ENCODE data around the gene DNAJB12. TPM values are rescaled to one million over a fixed set of nuclear protein-coding genes. Genes with fewer than 3 reads are reported as not detected.

Gene DNAJB12
- polyA plus RNA-seq, 1 donor (not counting 4 experiments of a cell fraction or from before 2014, with no cell fraction given), result 12.0 TPM

DNA sequence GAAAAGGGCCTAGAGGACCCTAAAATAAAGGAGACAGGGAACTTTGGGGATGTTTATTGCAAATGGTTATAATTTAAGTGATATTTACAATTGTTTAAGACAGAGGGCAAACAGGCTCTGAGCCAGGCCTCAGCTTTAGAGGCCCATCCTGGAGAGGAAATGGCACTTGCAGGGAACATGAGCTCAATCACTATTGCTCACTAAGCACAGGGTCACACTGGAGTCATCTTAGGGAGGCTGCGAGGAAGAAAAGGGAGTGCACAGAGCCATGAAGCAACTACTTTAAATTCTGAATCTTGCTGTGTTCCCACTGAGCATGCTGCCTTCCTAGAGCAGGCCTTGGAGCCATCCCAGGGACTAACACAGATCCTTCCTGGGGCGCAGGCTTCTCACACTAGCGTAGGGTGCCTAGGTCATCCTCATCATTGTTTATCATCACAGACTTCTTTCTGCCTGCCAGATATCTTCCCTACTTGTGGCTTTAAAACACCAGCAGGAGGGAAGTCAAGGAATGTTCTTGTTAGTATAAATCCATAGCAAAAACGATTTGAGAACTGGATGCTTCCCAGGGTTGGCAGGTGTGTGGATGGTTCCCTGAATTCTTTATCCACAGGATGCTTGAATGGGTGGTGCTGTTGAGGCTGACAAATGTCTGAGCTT is 12.7 kb upstream of the DNAJB12 start:
- Histone ChIP-seq H3K4me2 (ENCODE audit: control insufficient read depth, extremely low read depth, insufficient read depth, low read depth, low read length) (no peak overlapping the region), H3K36me3 (ENCODE audit: control insufficient read depth in 2 of 2, extremely low read depth in 1 of 2, insufficient read depth in 2 of 2, low read length in 2 of 2) (peaks cover 4 to 5% of the 10 kb centered on the region in 2 experiments), H4K20me1 (ENCODE audit: control insufficient read depth, extremely low read depth, insufficient read depth, low read length) (no peaks in the 10 kb centered on the region), H3K79me2 (ENCODE audit: control insufficient read depth, insufficient read depth, low read length) (no peaks in the 10 kb centered on the region), H3K27ac (ENCODE audit: control insufficient read depth, insufficient read depth, low read length) (no peak overlapping the region), H3K27me3 (ENCODE audit: control insufficient read depth, extremely low read depth, insufficient read depth, low read length) (no peaks in the 10 kb centered on the region), H3K9me1 (ENCODE audit: control insufficient read depth, extremely low read depth, insufficient read depth, low read length) (no peaks in the 10 kb centered on the region), H3K9ac (ENCODE audit: control insufficient read depth, extremely low read depth, insufficient read depth, low read length) (no peak overlapping the region), H3K4me3 (ENCODE audit: control insufficient read depth in 2 of 3, extremely low read depth in 1 of 3, insufficient read depth in 2 of 3, low read depth in 1 of 3, low read length in 3 of 3) (no peak overlapping the region), H3K9me3 (ENCODE audit: control insufficient read depth, low read depth, low read length) (no peaks in the 10 kb centered on the region), H3K4me1 (ENCODE audit: control insufficient read depth, extremely low read depth, insufficient read depth, low read length) (peaks cover 16% of the 10 kb centered on the region), H2AFZ (ENCODE audit: control insufficient read depth, low read length) (no peak overlapping the region)
- DNase-seq (ENCODE audit: low read depth, low spot score) (no peak), FAIRE-seq (no peak)
- dilution Hi-C loops (cut with MboI; ENCODE audit: extremely low pct_ligation_motif_present, low sequenced_read_pairs), result no loop called here
- TF ChIP-seq EZH2 (IDR thresholded peaks at IDR 0.05; ENCODE audit: low read length), result no peak
- TF ChIP-seq, protein P1, sequence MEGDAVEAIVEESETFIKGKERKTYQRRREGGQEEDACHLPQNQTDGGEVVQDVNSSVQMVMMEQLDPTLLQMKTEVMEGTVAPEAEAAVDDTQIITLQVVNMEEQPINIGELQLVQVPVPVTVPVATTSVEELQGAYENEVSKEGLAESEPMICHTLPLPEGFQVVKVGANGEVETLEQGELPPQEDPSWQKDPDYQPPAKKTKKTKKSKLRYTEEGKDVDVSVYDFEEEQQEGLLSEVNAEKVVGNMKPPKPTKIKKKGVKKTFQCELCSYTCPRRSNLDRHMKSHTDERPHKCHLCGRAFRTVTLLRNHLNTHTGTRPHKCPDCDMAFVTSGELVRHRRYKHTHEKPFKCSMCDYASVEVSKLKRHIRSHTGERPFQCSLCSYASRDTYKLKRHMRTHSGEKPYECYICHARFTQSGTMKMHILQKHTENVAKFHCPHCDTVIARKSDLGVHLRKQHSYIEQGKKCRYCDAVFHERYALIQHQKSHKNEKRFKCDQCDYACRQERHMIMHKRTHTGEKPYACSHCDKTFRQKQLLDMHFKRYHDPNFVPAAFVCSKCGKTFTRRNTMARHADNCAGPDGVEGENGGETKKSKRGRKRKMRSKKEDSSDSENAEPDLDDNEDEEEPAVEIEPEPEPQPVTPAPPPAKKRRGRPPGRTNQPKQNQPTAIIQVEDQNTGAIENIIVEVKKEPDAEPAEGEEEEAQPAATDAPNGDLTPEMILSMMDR (optimal IDR thresholded peaks at IDR 0.05 in 1 of 3, IDR thresholded peaks at IDR 0.05 in 1 of 3, conservative IDR thresholded peaks at IDR 0.05 in 1 of 3; ENCODE audit: extremely low read depth in 1 of 3, insufficient read depth in 2 of 3, low read length in 3 of 3), result no peak

DNA sequence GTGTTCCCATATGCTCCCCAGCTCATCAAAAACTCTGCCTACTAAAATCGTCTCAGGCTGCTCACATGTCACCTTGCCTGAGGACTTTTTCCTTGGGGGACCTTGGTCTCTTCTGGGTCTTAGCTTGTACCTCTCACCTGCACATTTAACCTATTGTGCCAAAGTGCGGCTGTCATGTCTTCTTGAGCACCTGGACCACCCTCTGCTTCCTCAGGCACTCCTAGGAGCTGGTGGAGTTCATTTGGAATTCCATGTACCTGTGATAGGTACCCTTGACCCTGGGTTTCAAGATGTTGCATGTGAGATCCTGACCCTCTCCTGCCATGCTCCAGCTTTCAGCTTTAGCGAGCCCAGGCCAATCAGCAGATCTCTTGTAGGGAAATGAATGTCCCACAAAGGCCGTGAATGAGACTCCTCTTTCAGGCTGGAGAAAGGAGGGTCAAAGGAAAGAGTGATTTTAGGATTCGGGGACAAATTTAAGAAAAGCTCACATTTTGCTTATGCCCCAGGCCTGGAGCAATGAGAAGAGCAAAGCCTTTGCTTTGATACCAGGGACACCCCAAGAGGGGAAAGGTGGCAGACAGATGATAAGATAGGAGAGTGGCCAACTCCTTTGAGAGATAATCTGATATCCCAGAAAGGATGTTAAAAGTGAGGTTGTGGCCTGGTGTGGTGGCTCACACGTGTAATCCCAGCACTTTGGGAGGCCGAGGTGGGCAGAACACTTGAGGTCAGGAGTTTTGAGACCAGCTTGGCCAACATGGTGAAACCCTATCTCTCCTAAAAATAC is 10.6 kb upstream of the DNAJB12 start:
- DNase-seq (ENCODE audit: low read depth, low spot score) (no peak), FAIRE-seq (no peak)
- H3K9me3 ChIP-seq (ENCODE audit: control insufficient read depth, low read depth, low read length), result no peaks in the 10 kb centered on the region
- H3K9ac ChIP-seq (ENCODE audit: control insufficient read depth, extremely low read depth, insufficient read depth, low read length), result no peak overlapping the region
- H3K4me2 ChIP-seq (ENCODE audit: control insufficient read depth, extremely low read depth, insufficient read depth, low read depth, low read length), result no peak overlapping the region
- dilution Hi-C loops (cut with MboI; ENCODE audit: extremely low pct_ligation_motif_present, low sequenced_read_pairs), result no loop called here
- H2AFZ ChIP-seq (ENCODE audit: control insufficient read depth, low read length), result no peak overlapping the region
- no peaks in the 10 kb centered on the region for H3K79me2 ChIP-seq (ENCODE audit: control insufficient read depth, insufficient read depth, low read length)
- no peaks in the 10 kb centered on the region for H3K27me3 ChIP-seq (ENCODE audit: control insufficient read depth, extremely low read depth, insufficient read depth, low read length)
- H3K9me1 ChIP-seq (ENCODE audit: control insufficient read depth, extremely low read depth, insufficient read depth, low read length), result no peaks in the 10 kb centered on the region
- peaks cover 4 to 5% of the 10 kb centered on the region in 2 experiments for H3K36me3 ChIP-seq (ENCODE audit: control insufficient read depth in 2 of 2, extremely low read depth in 1 of 2, insufficient read depth in 2 of 2, low read length in 2 of 2)
- no peaks in the 10 kb centered on the region for H4K20me1 ChIP-seq (ENCODE audit: control insufficient read depth, extremely low read depth, insufficient read depth, low read length)
- H3K27ac ChIP-seq (ENCODE audit: control insufficient read depth, insufficient read depth, low read length), result no peak overlapping the region
- H3K4me3 ChIP-seq (ENCODE audit: control insufficient read depth in 2 of 3, extremely low read depth in 1 of 3, insufficient read depth in 2 of 3, low read depth in 1 of 3, low read length in 3 of 3), result no peak overlapping the region
- no peak for TF ChIP-seq EZH2 (IDR thresholded peaks at IDR 0.05; ENCODE audit: low read length)
- TF ChIP-seq, protein P1 (optimal IDR thresholded peaks at IDR 0.05 in 1 of 3, IDR thresholded peaks at IDR 0.05 in 1 of 3, conservative IDR thresholded peaks at IDR 0.05 in 1 of 3; ENCODE audit: extremely low read depth in 1 of 3, insufficient read depth in 2 of 3, low read length in 3 of 3), result no peak
- peaks cover 16% of the 10 kb centered on the region for H3K4me1 ChIP-seq (ENCODE audit: control insufficient read depth, extremely low read depth, insufficient read depth, low read length)

Measured in keratinocyte (primary cell).